Measurements from ENCODE around the gene TTC23. TPM values are rescaled to one million over a fixed set of nuclear protein-coding genes. Genes with fewer than 3 reads are reported as not detected.

TTC23 gene
- total RNA-seq, 2 donors from 2014 or later: 6.2 to 26.4 TPM

GRCh38 chr15:99098991-99099390 is 150.4 kb downstream of the TTC23 start:
- DNase-seq (no peak), ATAC-seq (no peak)
- Histone ChIP-seq H3K9me3 (no peaks in the 10 kb centered on the region), H3K4me1 (peaks cover 11% of the 10 kb centered on the region), H3K36me3 (replicated peaks in 1 of 2; ENCODE audit: insufficient read depth in 1 of 2, low read depth in 2 of 2) (no peaks in the 10 kb centered on the region), H3K27ac (no peak overlapping the region), H3K4me3 (no peak overlapping the region), H3K27me3 (no peaks in the 10 kb centered on the region)
- WGBS, 2 donors: 67 to 72% methylated on average over 6 of the region's 6 CpGs
- intact Hi-C loops (cut with DNase I): loop anchor here (5.0 kb wide), 1 partner anchor 118 kb away; no protein-coding TSS in a partner anchor
- TF ChIP-seq POLR2A (IDR thresholded peaks at IDR 0.05) (no peak), CTCF (IDR thresholded peaks at IDR 0.05) (no peak)

GRCh38 chr15:99098426-99098825 is 151.0 kb downstream of the TTC23 start:
- H3K4me3 ChIP-seq: no peak overlapping the region
- WGBS, 2 donors: 78 to 90% methylated on average over 11 to 12 of the region's 12 CpGs
- H3K9me3 ChIP-seq: no peaks in the 10 kb centered on the region
- no peak overlapping the region for H3K27ac ChIP-seq
- ATAC-seq: no peak
- H3K4me1 ChIP-seq: peaks cover 11% of the 10 kb centered on the region
- no peak for DNase-seq
- no peaks in the 10 kb centered on the region for H3K36me3 ChIP-seq (replicated peaks in 1 of 2; ENCODE audit: insufficient read depth in 1 of 2, low read depth in 2 of 2)
- intact Hi-C loops (cut with DNase I): loop anchor here (5.0 kb wide), 1 partner anchor 119 kb away; no protein-coding TSS in a partner anchor
- no peaks in the 10 kb centered on the region for H3K27me3 ChIP-seq
- TF ChIP-seq CTCF (IDR thresholded peaks at IDR 0.05): no peak

DNA sequence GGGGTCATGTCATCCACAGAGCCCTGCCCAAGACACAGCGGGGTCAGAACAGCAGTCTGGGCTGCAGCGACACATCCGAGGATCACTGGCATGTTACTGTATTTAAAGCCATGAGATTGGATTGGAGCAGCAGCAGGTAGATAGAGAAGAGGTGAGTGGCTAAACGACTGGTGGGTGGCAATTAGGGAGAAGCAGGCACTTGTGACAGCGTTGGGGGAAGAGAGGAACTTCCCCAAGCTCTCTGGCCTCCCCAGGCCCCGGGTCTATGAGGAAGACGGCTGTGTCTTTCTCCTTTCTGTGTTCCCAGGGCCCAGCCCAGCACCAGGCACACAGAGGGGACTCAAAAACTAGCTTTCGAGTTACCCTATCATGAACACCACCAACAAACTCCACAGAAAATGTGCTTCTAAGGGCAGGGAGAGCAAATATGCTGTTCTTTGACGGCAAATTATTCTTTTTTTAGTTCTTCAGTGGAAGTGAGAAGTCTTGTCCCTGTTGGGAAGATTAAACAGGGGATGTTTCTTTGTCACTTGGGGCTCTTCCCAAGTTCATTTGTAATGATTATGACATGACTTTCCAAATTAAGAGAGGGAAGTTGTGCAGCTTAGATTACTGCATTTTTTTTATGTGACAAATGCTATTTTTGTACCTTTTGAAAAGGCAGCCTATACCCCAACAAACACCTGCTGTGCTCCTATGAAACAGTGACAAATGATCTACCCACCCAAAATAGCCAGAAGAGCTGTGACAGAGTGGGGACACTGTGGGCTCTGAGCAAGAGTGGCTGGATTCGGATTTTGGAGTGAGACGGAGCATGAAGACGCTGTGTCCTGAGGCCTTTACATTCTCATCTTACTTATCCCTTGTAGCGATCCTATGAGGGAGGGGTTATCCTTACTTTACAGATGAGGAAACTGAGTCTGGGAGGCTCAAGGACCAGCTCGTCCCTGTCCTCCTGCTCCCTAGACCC is 151.7 kb downstream of the TTC23 start:
- H3K4me3 ChIP-seq: no peak overlapping the region
- no peaks in the 10 kb centered on the region for H3K9me3 ChIP-seq
- intact Hi-C loops (cut with DNase I): loop anchor here (5.0 kb wide), 1 partner anchor 120 kb away; no protein-coding TSS in a partner anchor
- peaks cover 11% of the 10 kb centered on the region for H3K4me1 ChIP-seq
- DNase-seq: no peak
- no peaks in the 10 kb centered on the region for H3K36me3 ChIP-seq (replicated peaks in 1 of 2; ENCODE audit: insufficient read depth in 1 of 2, low read depth in 2 of 2)
- 79 to 80% methylated on average over 14 of the region's 14 CpGs for WGBS, 2 donors
- TF ChIP-seq POLR2A (IDR thresholded peaks at IDR 0.05) (no peak), CTCF (IDR thresholded peaks at IDR 0.05) (no peak)
- no peak for ATAC-seq
- no peaks in the 10 kb centered on the region for H3K27me3 ChIP-seq
- H3K27ac ChIP-seq: no peak overlapping the region

DNA sequence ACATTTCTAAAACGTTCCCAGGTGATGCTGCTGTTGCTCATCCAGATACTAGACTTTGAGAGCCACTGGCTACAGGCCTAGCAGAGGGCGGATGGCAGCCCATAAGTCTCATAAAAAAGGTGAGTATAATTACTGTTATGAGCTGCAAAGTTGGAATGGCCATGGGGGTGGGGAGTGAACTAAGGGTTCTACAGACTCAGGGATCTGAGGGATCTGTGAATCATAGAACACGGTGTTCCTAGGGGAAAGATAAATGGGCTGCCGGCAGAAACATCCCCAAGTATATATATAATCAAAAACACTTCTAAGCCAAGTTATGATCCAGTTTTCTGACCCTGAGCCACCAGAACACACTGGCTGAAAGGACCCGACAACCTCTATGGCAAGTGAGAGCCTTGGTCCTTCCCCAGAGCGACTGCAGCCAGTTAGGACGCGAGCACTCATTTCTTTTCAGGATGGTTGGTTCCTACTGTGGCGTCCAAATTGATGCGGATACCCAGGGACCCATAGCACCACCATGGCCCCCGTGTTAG is 152.4 kb downstream of the TTC23 start:
- Histone ChIP-seq H3K36me3 (replicated peaks in 1 of 2; ENCODE audit: insufficient read depth in 1 of 2, low read depth in 2 of 2) (no peaks in the 10 kb centered on the region), H3K4me3 (no peak overlapping the region), H3K9me3 (no peaks in the 10 kb centered on the region), H3K4me1 (peaks cover 11% of the 10 kb centered on the region), H3K27ac (no peak overlapping the region), H3K27me3 (no peaks in the 10 kb centered on the region)
- 87 to 88% methylated on average over 9 to 11 of the region's 11 CpGs for WGBS, 2 donors
- no peak for ATAC-seq
- DNase-seq: no peak
- intact Hi-C loops (cut with DNase I): loop anchor here (5.0 kb wide), 1 partner anchor 120 kb away; no protein-coding TSS in a partner anchor
- TF ChIP-seq POLR2A (IDR thresholded peaks at IDR 0.05) (no peak), CTCF (IDR thresholded peaks at IDR 0.05) (no peak)
